ENCODE measurements around the gene CYSLTR2. TPM values are rescaled to one million over a fixed set of nuclear protein-coding genes. Genes with fewer than 3 reads are reported as not detected.

The CYSLTR2 gene
- total RNA-seq, 1 experiment from 2014 or later = not detected

- H3K9me3 Mint-ChIP-seq (ENCODE audit: low read depth, unreplicated experiment) = peaks cover 4% of the 10 kb centered on the region
- no peak overlapping the region for H3K4me3 Mint-ChIP-seq (ENCODE audit: low read depth, unreplicated experiment)
- H3K27ac Mint-ChIP-seq (ENCODE audit: unreplicated experiment) = peak overlapping the region; percentile 62
- H3K36me3 Mint-ChIP-seq (ENCODE audit: insufficient read depth, unreplicated experiment) = no peaks in the 10 kb centered on the region
- BruUV-seq (replicated peaks) = no TSS peak
- CTCF ChIA-PET = no interaction called here
- DNase-seq = no peak
- TF ChIP-seq CTCF (IDR thresholded peaks at IDR 0.05; ENCODE audit: unreplicated experiment) = no peak
- peaks cover 40% of the 10 kb centered on the region for H3K4me1 Mint-ChIP-seq (ENCODE audit: low read depth, unreplicated experiment)
- intact Hi-C loops (cut with micrococcal nuclease; ENCODE audit: unreplicated experiment) = no loop called here
- H3K27me3 Mint-ChIP-seq (ENCODE audit: unreplicated experiment) = no peaks in the 10 kb centered on the region
Measured at GRCh38 chr13:48626726-48627451, 26.8 kb upstream of the CYSLTR2 start.

GRCh38 chr13:48629277-48629676 is 24.5 kb upstream of the CYSLTR2 start:
- no peak for DNase-seq
- Mint-ChIP-seq H3K27me3 (ENCODE audit: unreplicated experiment) (no peaks in the 10 kb centered on the region), H3K27ac (ENCODE audit: unreplicated experiment) (no peak overlapping the region), H3K36me3 (ENCODE audit: insufficient read depth, unreplicated experiment) (no peaks in the 10 kb centered on the region), H3K4me1 (ENCODE audit: low read depth, unreplicated experiment) (peaks cover 40% of the 10 kb centered on the region), H3K4me3 (ENCODE audit: low read depth, unreplicated experiment) (no peak overlapping the region), H3K9me3 (ENCODE audit: low read depth, unreplicated experiment) (peaks cover 4% of the 10 kb centered on the region)
- BruUV-seq (replicated peaks) = no TSS peak
- CTCF ChIA-PET = interaction anchor here (0.7 kb wide), 1 partner anchor 18 kb away, joined by 3 read pairs; no protein-coding TSS in a partner anchor
- intact Hi-C loops (cut with micrococcal nuclease; ENCODE audit: unreplicated experiment) = no loop called here
- no peak for TF ChIP-seq CTCF (IDR thresholded peaks at IDR 0.05; ENCODE audit: unreplicated experiment)

GRCh38 chr13:48630291-48630690 is 23.4 kb upstream of the CYSLTR2 start:
- peaks cover 37% of the 10 kb centered on the region for H3K4me1 Mint-ChIP-seq (ENCODE audit: low read depth, unreplicated experiment)
- no peak for TF ChIP-seq CTCF (IDR thresholded peaks at IDR 0.05; ENCODE audit: unreplicated experiment)
- CTCF ChIA-PET = no interaction called here
- DNase-seq = no peak
- no peak overlapping the region for H3K27ac Mint-ChIP-seq (ENCODE audit: unreplicated experiment)
- no peaks in the 10 kb centered on the region for H3K36me3 Mint-ChIP-seq (ENCODE audit: insufficient read depth, unreplicated experiment)
- no peak overlapping the region for H3K4me3 Mint-ChIP-seq (ENCODE audit: low read depth, unreplicated experiment)
- H3K27me3 Mint-ChIP-seq (ENCODE audit: unreplicated experiment) = no peaks in the 10 kb centered on the region
- BruUV-seq (replicated peaks) = no TSS peak
- H3K9me3 Mint-ChIP-seq (ENCODE audit: low read depth, unreplicated experiment) = peaks cover 4% of the 10 kb centered on the region
- intact Hi-C loops (cut with micrococcal nuclease; ENCODE audit: unreplicated experiment) = no loop called here

- H3K4me1 Mint-ChIP-seq (ENCODE audit: low read depth, unreplicated experiment) = peaks cover 32% of the 10 kb centered on the region
- H3K4me3 Mint-ChIP-seq (ENCODE audit: low read depth, unreplicated experiment) = no peak overlapping the region
- H3K36me3 Mint-ChIP-seq (ENCODE audit: insufficient read depth, unreplicated experiment) = no peaks in the 10 kb centered on the region
- no peak for DNase-seq
- intact Hi-C loops (cut with micrococcal nuclease; ENCODE audit: unreplicated experiment) = no loop called here
- H3K27ac Mint-ChIP-seq (ENCODE audit: unreplicated experiment) = no peak overlapping the region
- TF ChIP-seq CTCF (IDR thresholded peaks at IDR 0.05; ENCODE audit: unreplicated experiment) = no peak
- no peaks in the 10 kb centered on the region for H3K27me3 Mint-ChIP-seq (ENCODE audit: unreplicated experiment)
- no TSS peak for BruUV-seq (replicated peaks)
- H3K9me3 Mint-ChIP-seq (ENCODE audit: low read depth, unreplicated experiment) = peaks cover 4% of the 10 kb centered on the region
- CTCF ChIA-PET = interaction anchor here (0.9 kb wide), 1 partner anchor 30 kb away, joined by 3 read pairs; no protein-coding TSS in a partner anchor
Measured at GRCh38 chr13:48630773-48631172, 23.0 kb upstream of the CYSLTR2 start.

Measured in Calu3 (cell line).